ENCODE measurements around the gene KCNN4. TPM values are rescaled to one million over a fixed set of nuclear protein-coding genes. Genes with fewer than 3 reads are reported as not detected.
"Not testable (repeated sequence)": the region's sequence is repeated elsewhere in the genome, so short reads cannot be mapped to it uniquely, and the experiment has no call there.

The KCNN4 gene
- 22.9 and 23.5 TPM in 2 replicates for total RNA-seq (2014; rRNA removed; shearing (Covaris generic))
- 61.0 and 71.7 TPM in 2 replicates for polyA plus RNA-seq (2014; cell fraction: nucleus; rRNA removed)

- DNase-seq (ENCODE audit: extremely low read depth, low read depth) = no peak
Measured at GRCh38 chr19:43780706-43781525, at the start of gene KCNN4. Gene KCNN4 (minus strand): TSS chr19:43780973. CDS start chr19:43780861, 112 bp downstream.

DNA sequence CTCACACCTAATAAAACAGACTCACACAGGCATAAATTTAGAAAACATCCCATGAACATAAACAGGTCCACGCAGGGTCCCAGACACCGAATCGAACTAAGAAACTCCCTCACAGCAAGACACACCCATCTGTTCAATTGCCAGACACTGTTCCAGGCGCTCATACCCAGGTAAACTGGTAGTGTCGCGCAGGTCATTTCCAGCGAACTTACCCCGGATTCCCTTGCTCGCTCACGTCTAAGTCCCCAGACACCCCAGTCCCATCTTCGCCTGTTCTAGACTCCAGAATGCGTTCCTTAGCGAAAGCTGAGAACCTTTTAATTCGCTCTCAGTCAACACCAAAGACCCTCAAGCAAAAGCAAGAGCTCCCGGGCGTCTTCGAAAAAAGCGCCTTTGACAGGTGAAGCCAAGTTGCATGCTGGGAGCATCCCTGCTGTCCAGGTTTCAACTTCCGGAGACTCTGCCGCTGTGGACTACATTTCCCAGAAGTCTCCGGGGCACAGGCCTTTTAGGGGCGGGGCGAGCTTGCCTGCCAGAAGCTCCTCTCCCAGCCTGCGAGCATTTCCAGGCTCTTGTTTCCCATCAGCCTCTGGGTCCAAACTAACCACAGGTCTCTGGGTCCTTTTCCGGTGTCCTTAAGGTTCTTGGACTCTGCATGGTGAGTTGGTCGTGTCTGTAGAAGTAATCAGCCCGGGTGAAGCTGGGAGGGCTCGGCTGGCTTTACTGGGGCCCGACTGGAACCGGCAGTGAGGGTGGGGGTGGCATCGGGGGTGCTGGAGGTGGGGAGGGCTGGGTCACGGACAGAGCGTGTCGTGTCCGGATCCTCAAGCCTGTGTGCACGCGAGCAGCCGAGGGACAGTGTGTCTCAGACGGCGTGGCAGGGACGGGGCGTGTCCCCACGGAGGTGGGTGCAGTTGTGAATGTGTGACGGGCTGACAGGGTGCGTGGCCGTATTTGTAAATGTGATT, 46.3 kb upstream of the KCNN4 start, which contains the start of gene ZNF283:
Gene ZNF283 (plus strand): TSS at position 535 of the 968 bp plus-strand sequence. CDS start 6,184 bp downstream, outside the sequence.
- DNase-seq (ENCODE audit: extremely low read depth, low read depth) = peak; percentile 69

DNA sequence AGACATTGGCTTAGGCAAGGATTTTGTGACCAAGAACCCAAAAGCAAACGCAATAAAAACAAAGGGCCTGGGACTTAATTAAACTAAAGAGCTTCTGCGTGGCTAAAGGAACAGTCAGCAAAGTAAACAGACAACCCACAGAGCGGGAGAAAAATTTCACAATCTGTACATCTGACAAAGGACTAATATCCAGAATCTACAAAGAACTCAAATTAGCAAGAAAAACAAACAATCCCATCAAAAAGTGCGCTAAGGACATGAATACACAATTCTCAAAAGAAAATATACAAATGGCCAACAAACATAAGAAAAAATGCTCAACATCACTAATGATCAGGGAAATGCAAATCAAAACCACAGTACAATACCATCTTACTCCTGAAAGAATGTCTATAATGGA, 43.8 kb upstream of the KCNN4 start:
- DNase-seq (ENCODE audit: extremely low read depth, low read depth) = not testable (repeated sequence)

GRCh38 chr19:43823856-43824255, 43.1 kb upstream of the KCNN4 start:
- not testable (repeated sequence) for DNase-seq (ENCODE audit: extremely low read depth, low read depth)

DNA sequence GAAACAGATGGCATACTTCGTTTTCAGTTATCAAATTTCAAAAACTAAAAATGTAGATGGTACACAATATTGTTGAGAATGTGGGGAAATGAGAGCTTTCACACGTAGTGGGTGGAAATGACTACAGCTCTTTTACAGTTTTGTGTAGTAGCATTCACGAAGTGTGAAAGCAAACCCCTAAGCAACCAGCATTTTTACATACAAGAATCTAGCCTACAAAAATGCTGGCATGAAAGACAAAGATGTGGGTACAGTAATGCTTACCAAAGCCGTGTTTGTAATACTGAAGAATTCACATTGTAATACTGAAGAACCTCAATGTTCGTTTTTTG, 40.1 kb upstream of the KCNN4 start:
- DNase-seq (ENCODE audit: extremely low read depth, low read depth) = no peak

GRCh38 chr19:43820098-43820883, 39.5 kb upstream of the KCNN4 start:
- peak; percentile 24 for DNase-seq (ENCODE audit: extremely low read depth, low read depth)

DNA sequence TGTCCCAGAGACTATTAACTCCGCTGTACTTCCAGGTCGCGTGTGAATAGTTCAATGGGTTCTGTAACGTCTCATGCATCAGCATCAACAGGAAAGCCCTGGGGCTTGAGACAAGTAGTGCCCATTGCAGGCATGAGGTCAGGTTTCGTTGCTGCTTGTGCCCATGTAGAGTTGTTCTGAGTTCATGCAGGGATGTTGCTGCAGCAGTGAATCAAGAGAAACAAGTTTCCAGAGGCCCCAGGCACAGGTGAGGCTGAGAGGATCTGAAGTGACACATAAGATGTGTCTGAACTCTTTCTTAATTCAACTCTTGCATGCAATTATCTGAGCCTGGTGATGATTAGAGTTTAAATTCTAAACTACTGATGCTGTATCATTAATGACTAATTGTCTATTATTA, 37.7 kb upstream of the KCNN4 start:
- DNase-seq (ENCODE audit: extremely low read depth, low read depth) = no peak

GRCh38 chr19:43817454-43817853, 36.7 kb upstream of the KCNN4 start:
- not testable (repeated sequence) for DNase-seq (ENCODE audit: extremely low read depth, low read depth)

DNA sequence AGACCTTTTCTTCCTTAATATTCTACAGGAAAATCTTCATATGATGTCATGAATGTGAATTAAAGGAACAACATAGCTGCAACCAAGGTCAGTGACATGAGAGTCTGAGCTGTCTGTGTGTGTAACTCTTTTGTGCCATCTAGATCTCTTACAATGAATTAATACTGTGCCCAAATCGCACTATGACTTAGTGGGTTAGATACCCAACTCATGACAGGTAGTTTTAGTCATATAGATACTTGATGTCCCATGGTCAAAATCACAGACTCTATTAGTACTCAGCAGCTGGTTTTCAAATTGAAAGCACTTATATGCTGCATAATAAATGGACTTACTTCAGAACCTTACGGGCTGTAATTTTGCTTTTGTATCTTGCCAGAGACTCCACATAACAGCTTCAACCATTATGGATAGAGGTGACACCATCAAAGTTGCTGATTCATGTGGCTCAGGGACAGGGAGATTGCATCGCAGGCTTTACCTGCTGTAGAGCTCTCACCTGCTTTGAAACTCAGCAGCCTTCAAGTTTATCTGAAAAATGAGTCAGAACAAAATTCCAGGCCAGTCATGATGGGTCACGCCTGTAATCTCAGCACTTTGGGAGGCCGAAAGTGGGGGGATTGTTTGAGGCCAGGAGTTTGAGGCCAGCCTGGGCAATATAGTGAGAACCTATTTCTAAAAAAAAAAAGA, 34.0 kb upstream of the KCNN4 start:
- no peak for DNase-seq (ENCODE audit: extremely low read depth, low read depth)

- DNase-seq (ENCODE audit: extremely low read depth, low read depth) = no peak
Measured at GRCh38 chr19:43812688-43813087, 31.9 kb upstream of the KCNN4 start.

DNA sequence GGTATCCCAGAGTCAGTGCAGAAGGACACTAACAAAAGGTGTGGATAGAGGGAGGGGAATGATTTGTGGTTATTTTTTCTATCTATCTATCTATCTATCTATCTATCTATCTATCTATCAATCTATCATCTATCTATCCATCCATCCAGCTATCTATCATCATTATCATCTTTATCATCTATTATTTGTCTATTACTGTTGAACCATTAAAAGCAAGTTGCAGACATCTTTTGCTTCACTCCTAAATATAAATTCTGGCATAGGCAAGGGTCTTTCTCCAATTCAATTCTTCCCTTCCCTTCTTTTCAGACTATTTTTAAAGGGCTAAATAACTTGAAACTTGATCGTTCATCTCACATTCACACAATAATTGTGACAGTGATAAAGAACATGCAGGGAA, 31.5 kb upstream of the KCNN4 start:
- no peak for DNase-seq (ENCODE audit: extremely low read depth, low read depth)

GRCh38 chr19:43811837-43812236, 31.1 kb upstream of the KCNN4 start:
- no peak for DNase-seq (ENCODE audit: extremely low read depth, low read depth)

GRCh38 chr19:43809762-43810696, 29.3 kb upstream of the KCNN4 start:
- peak; percentile 50 for DNase-seq (ENCODE audit: extremely low read depth, low read depth)

- no peak for DNase-seq (ENCODE audit: extremely low read depth, low read depth)
Measured at GRCh38 chr19:43807651-43808050, 26.9 kb upstream of the KCNN4 start.

DNA sequence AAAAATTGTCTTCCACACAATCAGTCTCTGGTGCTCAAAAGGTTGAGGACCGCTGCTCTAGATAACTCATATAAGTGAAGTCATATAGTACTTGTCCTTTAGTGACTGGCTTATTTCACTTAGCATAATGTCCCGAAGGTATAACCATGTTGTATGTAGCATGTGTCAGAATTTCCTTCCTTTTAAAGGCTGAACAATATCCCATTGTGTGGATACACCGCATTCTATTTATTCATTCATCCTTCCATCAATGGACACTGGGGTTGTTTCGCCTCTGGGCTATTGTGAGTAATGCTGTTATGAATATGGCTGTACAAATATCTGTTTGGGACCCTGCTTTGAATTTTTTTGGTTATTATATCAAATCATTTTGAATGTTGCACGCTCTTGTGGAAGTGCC, 26.1 kb upstream of the KCNN4 start:
- DNase-seq (ENCODE audit: extremely low read depth, low read depth) = no peak

DNA sequence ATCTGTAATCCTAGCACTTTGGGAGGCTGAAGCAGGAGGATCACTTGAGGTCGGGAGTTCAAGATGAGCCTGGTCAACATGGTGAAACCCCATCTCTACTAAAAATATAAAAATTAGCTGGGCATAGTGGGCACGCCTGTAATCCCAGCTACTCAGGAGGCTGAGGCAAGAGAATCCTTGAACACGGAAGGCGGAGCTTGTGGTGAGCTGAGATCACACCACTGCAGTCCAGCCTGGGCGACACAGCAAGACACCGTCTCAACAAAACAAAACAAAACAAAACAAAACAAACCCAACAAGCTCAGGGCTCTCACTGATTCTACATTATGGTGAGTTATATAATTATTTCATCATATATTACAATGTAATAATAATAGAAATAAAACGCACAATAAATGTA, 25.6 kb upstream of the KCNN4 start:
- not testable (repeated sequence) for DNase-seq (ENCODE audit: extremely low read depth, low read depth)

DNA sequence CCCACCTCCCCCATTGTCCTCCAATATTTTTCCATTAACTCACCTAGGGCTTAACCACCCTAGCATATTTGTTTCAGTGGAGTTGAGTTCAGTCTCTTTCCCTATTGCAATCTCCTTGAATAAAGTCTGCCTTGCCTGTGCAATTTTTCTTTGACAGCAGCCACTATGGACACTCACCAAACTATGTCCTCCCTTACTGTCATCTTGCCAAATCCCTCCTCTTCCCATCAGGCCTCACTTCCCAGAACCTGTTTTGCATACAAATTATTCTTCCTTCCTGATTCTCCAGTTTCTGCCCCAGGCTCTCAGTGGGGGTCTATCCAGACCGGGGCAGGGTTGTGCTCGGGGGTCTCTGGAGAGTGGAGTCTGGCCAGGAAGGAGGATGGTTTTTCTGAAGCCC, 23.7 kb upstream of the KCNN4 start:
- no peak for DNase-seq (ENCODE audit: extremely low read depth, low read depth)

GRCh38 chr19:43802216-43802951, 21.6 kb upstream of the KCNN4 start, which contains the start of gene LYPD5:
Gene LYPD5 (minus strand): TSS chr19:43802447. CDS start chr19:43802380, 67 bp downstream.
- DNase-seq (ENCODE audit: extremely low read depth, low read depth) = no peak

Data from NCI-H460 (cell line).